ENCODE measurements around the gene PSD4. TPM values are rescaled to one million over a fixed set of nuclear protein-coding genes. Genes with fewer than 3 reads are reported as not detected.

Gene PSD4
- polyA plus RNA-seq, 1 experiment = 0.37 TPM

DNA sequence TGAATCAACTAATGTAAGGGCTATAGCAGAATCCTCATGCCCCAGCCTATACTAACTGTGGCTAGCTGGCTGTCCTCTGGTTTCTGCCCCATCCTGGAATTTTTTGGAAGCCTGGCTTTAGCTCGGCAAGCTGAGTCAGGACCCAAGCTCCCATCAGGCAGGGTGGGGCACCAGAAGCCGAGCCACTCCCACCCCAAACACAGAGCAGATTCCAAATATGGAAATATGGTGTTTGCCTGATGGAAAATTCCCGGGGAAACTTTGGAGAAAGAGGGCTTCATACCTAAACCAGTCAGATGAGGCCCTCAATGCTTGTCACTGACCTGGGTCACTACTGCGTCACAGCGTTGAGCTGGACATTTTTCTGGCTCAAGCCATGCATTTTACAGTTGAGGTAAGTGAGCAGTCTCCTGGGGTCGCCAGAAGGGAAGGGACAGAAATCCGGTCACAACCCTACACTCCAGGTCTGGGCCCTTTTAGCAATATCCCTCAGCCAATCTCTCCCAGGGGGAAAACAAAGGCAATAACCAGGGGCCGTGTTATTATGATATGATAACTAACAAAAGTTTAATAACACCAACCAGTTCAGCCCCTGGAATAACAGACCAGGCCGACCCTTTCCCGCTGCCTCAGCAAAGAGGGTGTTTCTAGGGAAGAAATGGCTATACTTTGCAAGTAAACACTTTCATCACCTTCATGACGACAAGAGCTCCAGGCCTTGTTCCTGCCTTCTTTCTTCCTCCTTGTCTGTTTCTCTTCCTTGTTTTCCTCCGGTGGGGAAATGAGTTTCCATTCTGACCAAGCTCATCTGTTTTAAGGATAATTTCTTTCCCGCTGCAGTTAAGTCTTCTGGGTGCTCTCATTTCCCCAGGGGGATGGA is 37.7 kb downstream of the PSD4 start:
- H3K27ac ChIP-seq (ENCODE audit: low read depth, low read length) = peak overlapping the region; percentile 11
- TF ChIP-seq, protein P1, sequence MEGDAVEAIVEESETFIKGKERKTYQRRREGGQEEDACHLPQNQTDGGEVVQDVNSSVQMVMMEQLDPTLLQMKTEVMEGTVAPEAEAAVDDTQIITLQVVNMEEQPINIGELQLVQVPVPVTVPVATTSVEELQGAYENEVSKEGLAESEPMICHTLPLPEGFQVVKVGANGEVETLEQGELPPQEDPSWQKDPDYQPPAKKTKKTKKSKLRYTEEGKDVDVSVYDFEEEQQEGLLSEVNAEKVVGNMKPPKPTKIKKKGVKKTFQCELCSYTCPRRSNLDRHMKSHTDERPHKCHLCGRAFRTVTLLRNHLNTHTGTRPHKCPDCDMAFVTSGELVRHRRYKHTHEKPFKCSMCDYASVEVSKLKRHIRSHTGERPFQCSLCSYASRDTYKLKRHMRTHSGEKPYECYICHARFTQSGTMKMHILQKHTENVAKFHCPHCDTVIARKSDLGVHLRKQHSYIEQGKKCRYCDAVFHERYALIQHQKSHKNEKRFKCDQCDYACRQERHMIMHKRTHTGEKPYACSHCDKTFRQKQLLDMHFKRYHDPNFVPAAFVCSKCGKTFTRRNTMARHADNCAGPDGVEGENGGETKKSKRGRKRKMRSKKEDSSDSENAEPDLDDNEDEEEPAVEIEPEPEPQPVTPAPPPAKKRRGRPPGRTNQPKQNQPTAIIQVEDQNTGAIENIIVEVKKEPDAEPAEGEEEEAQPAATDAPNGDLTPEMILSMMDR (IDR thresholded peaks at IDR 0.05; ENCODE audit: low read depth, low read length) = no peak
- CTCF ChIA-PET = interaction anchor here (0.7 to 2.3 kb wide), 7 partner anchors 8 to 179 kb away, joined by 3 to 15 read pairs (median 6); no protein-coding TSS in a partner anchor
- no peak for DNase-seq (ENCODE audit: low read depth, low spot score)
- no peaks in the 10 kb centered on the region; the same call in 1 of the 2 replicates for H3K9me3 ChIP-seq (ENCODE audit: control insufficient read depth, insufficient read depth, low read length)
- H3K4me3 ChIP-seq (ENCODE audit: low read depth, low read length) = no peak overlapping the region
- POLR2A ChIA-PET = no interaction called here
- no peaks in the 10 kb centered on the region for H3K27me3 ChIP-seq (ENCODE audit: control insufficient read depth, insufficient read depth, low read length)

DNA sequence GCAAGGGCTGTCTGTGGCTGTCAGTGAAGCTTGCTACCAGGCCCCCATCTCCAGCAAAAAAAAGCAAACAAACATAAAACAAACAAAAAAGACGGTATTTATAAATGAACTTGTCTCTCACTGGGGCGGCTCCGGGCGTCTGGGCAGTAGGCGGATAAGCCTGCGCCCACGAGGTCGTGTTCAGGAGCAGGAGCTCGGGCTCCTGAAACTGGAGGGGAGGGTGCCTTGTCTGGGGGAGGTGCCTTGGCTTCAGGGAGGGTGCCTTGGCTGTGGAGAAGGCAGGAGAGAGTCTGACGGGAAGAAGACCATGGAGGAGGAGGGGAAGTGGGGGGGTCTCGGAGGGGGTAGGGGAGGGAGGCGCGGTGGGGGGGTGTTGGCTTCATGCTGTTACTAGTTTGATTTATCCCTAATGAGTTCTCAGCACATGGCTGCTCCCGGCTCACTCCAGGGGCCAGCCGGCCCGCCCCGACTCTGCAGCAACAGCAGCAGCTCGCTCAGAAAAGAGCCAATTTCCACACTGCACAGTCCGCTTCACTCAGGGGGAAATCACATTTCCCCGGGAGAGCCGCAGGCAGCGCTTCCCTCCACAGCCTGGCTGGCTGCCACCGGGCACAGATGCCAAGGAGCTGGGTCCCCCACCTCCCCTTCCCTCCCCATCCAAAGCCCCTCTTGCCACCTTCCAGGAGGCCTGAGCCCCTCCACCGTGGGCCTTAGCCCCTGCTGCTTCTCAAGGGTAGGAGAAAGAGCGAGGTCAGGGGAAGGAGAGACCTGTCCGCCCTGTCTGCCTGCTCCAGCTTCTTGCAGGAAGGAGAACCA is 38.7 kb downstream of the PSD4 start:
- ChIA-PET CTCF (interaction anchor here (1.2 to 2.3 kb wide), 7 partner anchors 9 to 178 kb away, joined by 5 to 15 read pairs (median 6); no protein-coding TSS in a partner anchor), POLR2A (no interaction called here)
- Histone ChIP-seq H3K27ac (ENCODE audit: low read depth, low read length) (no peak overlapping the region), H3K9me3 (ENCODE audit: control insufficient read depth, insufficient read depth, low read length) (no peaks in the 10 kb centered on the region; the same call in 1 of the 2 replicates), H3K27me3 (ENCODE audit: control insufficient read depth, insufficient read depth, low read length) (no peaks in the 10 kb centered on the region), H3K4me3 (ENCODE audit: low read depth, low read length) (no peak overlapping the region)
- DNase-seq (ENCODE audit: low read depth, low spot score) = no peak
- TF ChIP-seq, protein P1 (IDR thresholded peaks at IDR 0.05; ENCODE audit: low read depth, low read length) = no peak

DNA sequence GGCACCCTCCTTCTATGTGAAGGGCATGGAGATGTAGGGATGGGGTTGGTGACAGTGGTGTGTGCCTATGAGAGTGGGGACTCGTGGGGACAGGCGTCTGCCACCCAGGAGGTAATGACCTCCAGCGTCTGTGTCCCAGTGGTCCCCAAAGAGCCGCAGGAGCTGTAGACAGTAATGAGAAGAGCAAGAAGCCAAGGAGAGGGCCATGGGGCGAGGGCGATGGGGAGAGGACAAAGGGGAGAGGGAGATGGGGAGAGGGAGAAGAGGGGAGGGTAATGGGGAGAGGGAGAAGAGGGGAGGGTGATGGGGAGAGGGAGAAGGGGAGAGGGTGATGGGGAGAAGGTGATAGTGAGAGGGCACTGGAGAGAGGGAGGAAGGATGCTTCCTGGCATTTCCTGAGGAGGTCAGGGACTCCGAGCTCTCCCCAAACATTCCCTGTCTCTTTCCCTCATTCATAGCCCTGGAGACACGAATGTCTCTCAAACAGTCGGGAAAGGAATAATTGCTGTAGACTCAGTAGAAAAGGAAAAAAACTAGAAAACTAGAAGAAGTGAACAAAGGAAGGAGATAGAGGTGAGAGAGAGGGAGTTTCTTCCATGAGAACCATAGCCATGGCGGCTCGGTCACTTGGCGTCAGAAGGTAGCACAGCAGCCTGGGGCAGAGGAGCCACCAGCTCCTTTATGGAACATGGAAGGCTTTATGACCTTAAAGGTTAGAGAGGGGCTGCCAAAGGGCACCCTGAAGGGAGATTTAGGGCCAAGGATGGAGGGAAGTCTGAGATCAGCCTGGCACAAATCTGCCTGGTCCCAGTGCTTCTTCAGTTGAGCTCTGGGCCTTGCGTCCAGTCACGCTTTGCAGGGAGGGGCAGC is 39.5 kb downstream of the PSD4 start:
- POLR2A ChIA-PET = no interaction called here
- CTCF ChIA-PET = interaction anchor here (1.2 to 1.5 kb wide), 4 partner anchors 9 to 177 kb away, joined by 5 to 6 read pairs (median 6); no protein-coding TSS in a partner anchor
- no peaks in the 10 kb centered on the region for H3K27me3 ChIP-seq (ENCODE audit: control insufficient read depth, insufficient read depth, low read length)
- H3K4me3 ChIP-seq (ENCODE audit: low read depth, low read length) = no peak overlapping the region
- H3K27ac ChIP-seq (ENCODE audit: low read depth, low read length) = no peak overlapping the region
- no peak for DNase-seq (ENCODE audit: low read depth, low spot score)
- TF ChIP-seq, protein P1 (IDR thresholded peaks at IDR 0.05; ENCODE audit: low read depth, low read length) = no peak
- H3K9me3 ChIP-seq (ENCODE audit: control insufficient read depth, insufficient read depth, low read length) = no peaks in the 10 kb centered on the region; the same call in 1 of the 2 replicates

DNA sequence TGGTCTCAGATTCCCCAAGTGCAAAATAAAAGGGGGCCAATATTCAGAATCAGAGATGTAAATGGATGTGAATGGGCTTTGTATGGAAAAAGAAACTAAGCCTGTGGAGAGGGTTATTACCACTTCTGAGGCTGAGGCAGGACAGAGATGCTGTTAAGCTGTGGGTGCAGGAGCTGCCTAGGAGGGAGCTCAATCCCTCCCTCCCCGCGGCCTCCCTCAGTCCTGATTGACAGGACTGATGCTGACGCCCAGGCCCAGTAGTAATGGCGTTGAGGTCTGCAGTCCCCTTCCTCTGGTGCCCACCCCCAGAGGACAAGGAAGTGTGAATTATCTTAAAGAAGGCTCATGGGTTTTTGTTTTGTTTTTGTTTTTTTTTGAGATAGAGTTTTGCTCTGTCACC is 40.4 kb downstream of the PSD4 start:
- Histone ChIP-seq H3K9me3 (ENCODE audit: control insufficient read depth, insufficient read depth, low read length) (no peaks in the 10 kb centered on the region; the same call in 1 of the 2 replicates), H3K27ac (ENCODE audit: low read depth, low read length) (no peak overlapping the region), H3K27me3 (ENCODE audit: control insufficient read depth, insufficient read depth, low read length) (no peaks in the 10 kb centered on the region), H3K4me3 (ENCODE audit: low read depth, low read length) (no peak overlapping the region)
- ChIA-PET POLR2A (no interaction called here), CTCF (interaction anchor here (1.1 to 1.5 kb wide), 2 partner anchors 9 to 16 kb away, joined by 3 to 6 read pairs; no protein-coding TSS in a partner anchor)
- TF ChIP-seq, protein P1 (IDR thresholded peaks at IDR 0.05; ENCODE audit: low read depth, low read length) = no peak
- DNase-seq (ENCODE audit: low read depth, low spot score) = no peak

All from AG04450 (cell line).